22Rv1 (cell line): Measurements from ENCODE around the gene TEX2.

Source experiments
- H3K27ac ChIP-seq: fragments of 450-650 bp; 2 replicates; pipeline ENCODE4 v1.5.1; 2017
- ZFX ChIP-seq: fragments of 450-650 bp; IDR thresholded peaks from 2 replicates; pipeline ENCODE4 v1.6.1; 2017; ENCODE audit warnings: antibody characterized with exemption, borderline replicate concordance
- TF ChIP-seq, protein P1 (sequence below): fragments of 450-650 bp; IDR thresholded peaks from 2 replicates; pipeline ENCODE4 v1.5.1; 2017; ENCODE audit warnings: mild to moderate bottlenecking

TEX2 gene

DNA sequence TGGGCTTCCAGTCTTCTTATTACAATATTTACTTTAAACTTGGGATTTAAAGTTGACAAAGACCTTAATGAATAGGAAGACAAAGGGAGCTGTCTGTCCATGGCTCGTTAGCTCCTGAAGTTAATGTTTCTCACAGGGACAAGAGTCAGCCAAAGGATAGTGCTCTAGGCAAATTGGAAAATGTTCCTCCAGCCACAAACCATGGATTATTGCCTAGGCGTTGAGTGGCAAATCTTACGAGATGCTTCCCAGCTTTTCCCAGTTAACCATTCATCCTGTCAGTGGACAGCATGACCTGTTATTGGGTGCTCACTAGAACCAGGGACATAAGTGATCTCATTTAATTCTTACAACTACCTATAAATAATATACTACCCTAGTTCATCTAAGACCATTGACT is 3.6 kb downstream of the TEX2 start:
- no peak overlapping the region for H3K27ac ChIP-seq
- TF ChIP-seq ZFX: no peak
- TF ChIP-seq, protein P1, sequence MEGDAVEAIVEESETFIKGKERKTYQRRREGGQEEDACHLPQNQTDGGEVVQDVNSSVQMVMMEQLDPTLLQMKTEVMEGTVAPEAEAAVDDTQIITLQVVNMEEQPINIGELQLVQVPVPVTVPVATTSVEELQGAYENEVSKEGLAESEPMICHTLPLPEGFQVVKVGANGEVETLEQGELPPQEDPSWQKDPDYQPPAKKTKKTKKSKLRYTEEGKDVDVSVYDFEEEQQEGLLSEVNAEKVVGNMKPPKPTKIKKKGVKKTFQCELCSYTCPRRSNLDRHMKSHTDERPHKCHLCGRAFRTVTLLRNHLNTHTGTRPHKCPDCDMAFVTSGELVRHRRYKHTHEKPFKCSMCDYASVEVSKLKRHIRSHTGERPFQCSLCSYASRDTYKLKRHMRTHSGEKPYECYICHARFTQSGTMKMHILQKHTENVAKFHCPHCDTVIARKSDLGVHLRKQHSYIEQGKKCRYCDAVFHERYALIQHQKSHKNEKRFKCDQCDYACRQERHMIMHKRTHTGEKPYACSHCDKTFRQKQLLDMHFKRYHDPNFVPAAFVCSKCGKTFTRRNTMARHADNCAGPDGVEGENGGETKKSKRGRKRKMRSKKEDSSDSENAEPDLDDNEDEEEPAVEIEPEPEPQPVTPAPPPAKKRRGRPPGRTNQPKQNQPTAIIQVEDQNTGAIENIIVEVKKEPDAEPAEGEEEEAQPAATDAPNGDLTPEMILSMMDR: no peak

DNA sequence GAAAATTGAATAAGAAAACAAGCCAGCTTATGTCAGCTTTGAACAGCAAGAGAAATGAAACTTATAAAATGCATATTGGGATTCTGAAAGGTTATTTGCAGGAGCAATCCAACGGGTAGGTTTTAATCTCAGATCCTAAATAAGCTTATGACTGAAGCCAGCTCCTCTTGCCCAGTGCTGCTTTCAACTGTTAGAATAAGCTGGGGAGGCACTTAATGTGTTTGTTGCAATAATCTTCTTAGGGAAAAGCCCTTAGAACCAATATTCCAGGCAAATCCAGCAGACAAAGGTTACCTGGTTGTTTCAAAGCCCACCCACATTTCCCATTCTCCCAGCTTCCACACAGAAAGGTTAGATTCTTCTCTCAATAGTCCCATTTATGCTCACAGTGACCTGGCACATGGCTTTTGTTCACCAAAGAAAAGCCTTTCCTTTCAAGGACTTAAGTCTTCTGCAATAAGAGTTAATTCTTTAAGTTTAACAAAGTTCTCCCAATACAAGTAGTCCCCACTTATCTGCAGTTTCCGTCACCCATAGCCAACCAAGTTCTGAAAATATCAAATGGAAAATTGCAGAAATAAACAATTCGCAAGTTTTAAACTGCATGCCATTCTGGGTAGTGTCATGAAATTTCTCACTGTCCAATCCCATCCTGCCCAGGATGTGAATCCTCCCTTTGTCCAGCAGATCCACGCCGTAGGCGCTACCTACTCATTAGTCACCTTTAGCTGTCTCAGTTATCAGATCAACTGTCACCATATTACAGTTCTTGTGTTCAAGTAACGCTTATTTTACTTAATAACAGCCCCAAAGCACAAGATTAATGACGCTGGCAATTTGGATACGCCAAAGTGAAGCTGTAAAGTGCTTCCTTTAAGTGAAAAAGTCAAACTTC is 5.9 kb downstream of the TEX2 start:
- TF ChIP-seq, protein P1: no peak
- no peak overlapping the region for H3K27ac ChIP-seq

DNA sequence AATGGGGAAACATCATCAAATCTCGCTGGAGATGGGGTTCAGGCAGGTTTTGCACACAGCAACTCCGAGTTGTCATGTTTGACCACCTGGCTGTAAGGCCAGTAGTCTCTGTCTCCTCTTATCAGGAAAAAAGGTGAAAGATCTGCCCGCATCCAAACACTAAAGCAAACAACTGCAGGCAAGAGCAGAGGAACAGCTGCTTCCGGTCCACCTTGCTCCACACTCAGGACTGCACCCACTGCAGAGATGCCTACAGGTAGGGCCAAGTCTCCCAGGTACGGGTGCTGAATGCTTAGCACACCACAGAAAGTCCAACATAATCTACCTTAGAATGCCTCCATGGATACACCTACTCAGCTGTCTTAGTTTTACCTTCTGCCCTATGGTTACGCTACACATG is 7.3 kb downstream of the TEX2 start:
- H3K27ac ChIP-seq: no peak overlapping the region
- no peak for TF ChIP-seq ZFX
- TF ChIP-seq, protein P1: no peak

DNA sequence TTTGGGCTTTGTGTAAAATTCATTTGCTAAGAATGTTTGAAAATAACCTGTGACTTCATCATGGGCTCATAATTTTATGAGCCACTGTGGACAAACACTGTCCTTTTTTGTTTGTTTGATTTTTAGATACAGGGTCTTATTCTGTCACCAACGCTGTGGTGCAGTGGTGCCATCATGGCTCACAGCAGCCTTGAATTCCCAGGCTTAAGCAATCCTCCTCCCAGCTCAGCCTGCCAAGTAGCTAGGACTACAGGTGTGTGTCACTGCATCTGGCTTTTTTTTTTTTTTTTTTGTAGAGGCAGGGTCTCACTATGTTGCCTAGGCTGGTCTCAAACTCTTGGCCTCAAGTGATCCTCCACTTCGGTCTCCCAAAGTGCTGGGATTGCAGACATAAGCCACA is 8.3 kb downstream of the TEX2 start:
- TF ChIP-seq, protein P1: no peak
- TF ChIP-seq ZFX: no peak
- no peak overlapping the region for H3K27ac ChIP-seq

DNA sequence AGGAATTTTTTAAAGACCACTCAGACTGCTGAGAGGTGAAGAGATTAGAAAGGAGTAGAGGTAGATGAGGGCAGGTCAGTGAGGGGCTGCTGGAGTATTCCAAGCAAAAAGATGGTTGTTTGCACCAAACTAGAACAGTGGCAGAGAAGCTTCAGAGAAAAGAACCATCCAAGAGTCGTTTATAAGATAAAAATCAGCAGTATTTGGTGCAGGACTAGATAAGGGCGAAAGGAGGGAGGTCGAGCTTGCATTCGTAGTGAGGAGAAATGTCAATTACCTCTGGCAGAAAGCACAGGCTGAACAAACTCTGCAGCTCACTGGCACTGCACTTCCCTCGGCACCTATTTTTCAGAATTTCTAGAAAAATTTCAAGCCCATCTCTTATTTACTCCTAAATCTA is 9.6 kb downstream of the TEX2 start:
- no peak for TF ChIP-seq ZFX
- TF ChIP-seq, protein P1: no peak
- no peak overlapping the region for H3K27ac ChIP-seq

DNA sequence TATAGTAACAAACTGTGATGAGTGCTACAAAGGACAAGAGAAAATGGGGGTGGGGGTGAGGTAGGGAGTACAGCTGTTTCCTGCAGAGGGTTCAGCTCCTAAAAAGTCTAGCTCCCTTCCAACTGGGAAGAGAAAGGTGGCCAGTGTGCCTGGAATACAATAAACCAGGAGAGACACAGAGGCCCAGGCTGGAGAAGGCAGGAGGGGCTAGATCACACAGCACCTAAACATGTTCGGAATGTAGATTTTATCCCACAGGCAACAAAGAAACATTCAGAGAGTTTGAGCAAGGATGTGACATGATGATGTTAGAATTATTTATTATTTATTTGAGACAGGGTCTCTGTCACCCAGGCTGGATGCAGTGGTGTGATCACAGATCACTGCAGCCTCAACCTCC is 10.2 kb downstream of the TEX2 start:
- TF ChIP-seq ZFX: no peak
- TF ChIP-seq, protein P1: no peak
- H3K27ac ChIP-seq: no peak overlapping the region

DNA sequence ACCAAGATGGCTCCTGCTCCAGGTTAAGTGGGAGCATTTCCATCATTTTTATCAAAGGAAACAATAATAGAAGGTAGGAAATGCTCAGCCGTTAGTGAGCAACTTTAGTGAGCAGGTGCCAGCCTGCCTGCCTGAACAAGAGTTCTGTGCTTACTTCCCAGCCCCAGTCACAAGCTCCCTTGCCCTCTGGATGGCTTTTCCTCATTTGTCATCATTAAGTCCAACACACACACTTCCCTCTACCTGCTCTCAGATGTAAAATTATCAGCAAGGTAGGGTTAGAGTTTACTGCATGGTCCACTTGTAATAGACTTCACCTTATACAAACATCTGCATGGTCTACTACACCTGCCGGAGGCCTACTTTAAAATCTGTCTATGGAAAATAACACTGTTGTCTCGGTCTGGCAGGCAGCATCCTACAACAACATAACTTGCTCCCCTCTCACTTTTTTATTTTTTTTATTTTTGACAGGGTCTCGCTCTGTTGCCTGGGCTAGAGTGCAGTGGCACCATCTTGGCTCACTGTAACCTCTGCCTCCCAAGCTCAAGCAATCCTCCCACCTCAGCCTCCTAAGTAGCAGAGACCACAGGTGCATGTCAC is 12.7 kb downstream of the TEX2 start:
- TF ChIP-seq, protein P1: no peak
- TF ChIP-seq ZFX: no peak
- H3K27ac ChIP-seq: no peak overlapping the region
